HG03571 (cell line): ENCODE results near the gene ORM2.
"Not testable (repeated sequence)": the region's sequence is repeated elsewhere in the genome, so short reads cannot be mapped to it uniquely, and the experiment has no call there.

ENCODE experiments used
- ATAC-seq: cut with Tn5 transposase; IDR thresholded peaks from one replicate; pipeline ENCODE4 v1.9.1; 2021; ENCODE audit not compliant: unreplicated experiment

ORM2 gene

GRCh38 chr9:114313186-114313585 is 16.5 kb upstream of the ORM2 start:
- no peak for ATAC-seq

DNA sequence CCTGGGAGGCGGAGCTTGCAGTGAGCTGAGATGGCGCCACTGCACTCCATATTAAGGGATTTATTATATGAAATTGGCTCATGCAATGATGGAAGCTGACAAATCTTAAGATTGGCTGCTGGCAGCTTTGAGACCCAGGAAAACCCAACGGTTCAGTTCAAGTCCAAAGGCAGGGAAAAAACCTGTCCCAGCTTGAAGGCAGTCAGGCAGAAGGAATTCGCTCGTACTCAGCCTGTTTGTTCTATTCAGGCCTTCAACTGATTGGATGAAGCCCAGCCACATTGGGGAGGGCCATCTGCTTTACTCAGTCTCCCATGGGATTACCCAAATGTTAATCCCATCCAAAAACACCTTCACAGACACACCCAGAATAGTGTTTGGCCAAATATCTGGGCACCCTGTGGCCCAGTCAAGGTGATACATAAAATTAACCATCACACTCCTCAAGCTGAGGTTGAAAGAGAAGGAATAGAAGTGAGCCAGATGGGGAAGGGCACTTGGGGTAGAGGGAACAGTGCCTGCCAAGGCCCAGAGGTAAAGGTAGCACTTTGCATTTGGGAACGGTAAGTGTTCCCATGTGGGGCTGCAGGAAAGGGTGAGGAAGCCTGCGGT is 15.3 kb upstream of the ORM2 start:
- no peak for ATAC-seq

GRCh38 chr9:114314881-114315722 is 14.6 kb upstream of the ORM2 start:
- no peak for ATAC-seq

- ATAC-seq, result no peak
Measured at GRCh38 chr9:114315723-114316363, 13.8 kb upstream of the ORM2 start.

GRCh38 chr9:114316605-114317230 is 13.0 kb upstream of the ORM2 start:
- ATAC-seq, result no peak

- no peak for ATAC-seq
Measured at GRCh38 chr9:114317665-114318357, 11.9 kb upstream of the ORM2 start.

- ATAC-seq, result no peak
Measured at GRCh38 chr9:114318416-114318815, 11.3 kb upstream of the ORM2 start.

GRCh38 chr9:114319147-114319546 is 10.5 kb upstream of the ORM2 start:
- no peak for ATAC-seq

DNA sequence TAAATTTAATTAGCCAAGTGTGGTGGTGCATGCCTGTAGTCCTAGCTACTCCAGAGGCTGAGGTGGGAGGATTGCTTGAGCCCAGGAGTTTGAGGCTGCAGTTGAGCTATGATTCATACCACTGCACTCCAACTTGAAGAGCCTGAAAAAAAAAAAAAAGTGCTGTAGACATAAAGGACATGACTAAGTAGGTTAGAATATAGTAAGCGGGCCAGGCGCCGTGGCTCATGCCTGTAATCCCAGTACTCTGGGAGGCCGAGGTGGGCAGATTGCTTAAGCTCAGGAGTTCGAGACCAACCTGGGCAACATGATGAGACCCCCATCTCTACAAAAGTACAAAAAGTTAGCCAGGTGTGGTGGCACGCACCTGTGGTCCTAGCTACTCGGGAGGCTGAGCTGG is 9.0 kb upstream of the ORM2 start:
- not testable (repeated sequence) for ATAC-seq

DNA sequence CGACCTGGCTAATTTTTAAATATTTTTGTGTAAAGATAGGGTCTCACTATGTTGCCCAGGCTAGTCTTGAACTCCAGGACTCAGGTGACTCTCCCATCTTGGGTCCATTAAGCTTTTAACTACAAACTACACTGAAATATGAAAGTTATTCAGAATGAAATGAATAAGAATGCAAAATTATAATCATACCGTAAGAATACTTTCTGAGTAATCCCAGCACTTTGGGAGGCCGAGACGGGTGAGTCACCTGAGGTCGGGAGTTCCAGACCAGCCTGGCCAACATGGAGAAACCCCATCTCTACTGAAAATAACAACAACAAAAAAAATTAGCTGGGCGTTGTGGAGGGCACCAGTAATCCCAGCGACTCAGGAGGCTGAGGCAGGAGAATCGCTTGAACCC is 7.9 kb upstream of the ORM2 start:
- no peak for ATAC-seq

GRCh38 chr9:114322160-114322818 is 7.4 kb upstream of the ORM2 start:
- ATAC-seq, result not testable (repeated sequence)

GRCh38 chr9:114322831-114323531 is 6.7 kb upstream of the ORM2 start, which contains the start of gene ORM1:
ORM1 (plus strand) TSS chr9:114323098; CDS start chr9:114323134, 36 bp downstream.
- ATAC-seq, result not testable (repeated sequence)

- not testable (repeated sequence) for ATAC-seq
Measured at GRCh38 chr9:114323849-114324248, 5.8 kb upstream of the ORM2 start.

DNA sequence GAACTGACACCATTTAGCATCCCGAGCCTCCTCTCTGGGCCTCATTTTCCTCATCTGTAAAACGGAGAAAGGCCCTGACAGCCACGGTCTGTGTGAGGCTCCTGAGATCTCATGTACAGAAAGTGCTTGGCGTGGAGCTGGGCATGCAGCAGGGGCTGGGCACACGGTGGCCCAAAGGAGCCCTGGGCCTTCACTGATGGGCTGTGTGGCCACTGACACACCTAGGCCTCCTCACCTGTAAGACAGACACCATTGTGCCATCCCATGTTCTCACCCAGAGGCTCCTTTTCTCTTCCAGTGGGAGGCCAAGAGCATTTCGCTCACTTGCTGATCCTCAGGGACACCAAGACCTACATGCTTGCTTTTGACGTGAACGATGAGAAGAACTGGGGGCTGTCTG is 5.2 kb upstream of the ORM2 start:
- ATAC-seq, result no peak

- not testable (repeated sequence) for ATAC-seq
Measured at GRCh38 chr9:114324965-114325364, 4.7 kb upstream of the ORM2 start.

DNA sequence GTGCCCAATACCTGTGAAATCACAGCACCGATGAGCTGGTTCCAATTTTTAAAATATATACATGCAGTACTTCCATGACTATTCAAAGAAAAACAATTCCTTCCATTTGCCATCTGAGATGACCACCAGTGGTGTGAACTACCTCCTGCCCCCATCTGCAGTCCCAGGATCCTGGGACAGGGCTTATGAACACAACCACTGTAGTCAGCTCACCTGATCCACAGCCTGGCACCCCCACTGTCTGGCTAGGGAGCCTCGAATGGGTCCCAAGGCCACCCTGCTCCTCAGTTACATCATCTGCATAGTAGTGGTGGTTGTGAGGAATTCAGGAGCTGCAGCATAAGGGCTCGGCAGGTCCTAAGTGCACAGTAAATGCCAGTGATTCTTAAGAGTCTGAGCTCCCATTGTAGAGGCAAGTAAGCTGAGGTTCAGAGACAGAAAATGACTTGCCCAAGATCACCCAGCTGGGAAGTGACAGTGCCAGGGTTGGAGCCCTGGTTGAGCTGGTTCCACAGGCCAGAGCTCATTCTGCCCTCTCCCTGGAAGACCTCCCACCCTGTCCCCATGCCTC is 3.9 kb upstream of the ORM2 start:
- not testable (repeated sequence) for ATAC-seq

GRCh38 chr9:114327749-114328148 is 1.9 kb upstream of the ORM2 start:
- no peak for ATAC-seq

DNA sequence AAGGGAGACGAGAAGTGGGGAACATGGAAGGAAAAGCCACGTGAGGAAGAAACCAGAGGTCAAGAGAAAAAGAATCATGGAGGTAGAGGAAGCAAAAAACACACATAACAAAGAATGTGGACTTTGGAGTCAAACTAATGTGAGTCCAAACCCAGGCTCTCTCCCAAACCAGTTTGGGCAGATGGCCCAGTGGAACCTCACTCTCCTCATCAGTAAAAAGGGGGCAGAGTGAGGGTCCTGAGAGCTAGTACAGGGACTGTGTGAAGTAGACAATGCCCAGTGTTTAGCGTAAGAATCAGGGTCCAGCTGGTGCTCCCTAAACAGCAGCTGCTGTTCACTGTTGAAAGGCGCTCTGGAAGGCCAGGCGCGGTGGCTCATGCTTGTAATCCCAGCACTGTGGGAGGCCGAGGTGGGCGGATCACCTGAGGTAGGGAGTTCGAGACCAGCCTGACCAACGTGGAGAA is 1.3 kb upstream of the ORM2 start:
- ATAC-seq, result not testable (repeated sequence)

GRCh38 chr9:114328937-114329624 is 588 bp upstream of the ORM2 start:
- ATAC-seq, result not testable (repeated sequence)
